GM23248 (cell line): Measurements from ENCODE around the gene SNRNP40.

ENCODE experiments used
- EZH2 ChIP-seq: fragments of 200-600 bp; sonication (generic); IDR thresholded peaks from 2 replicates; pipeline ENCODE4 v1.6.1; 2018; ENCODE audit warnings: antibody characterized with exemption, mild to moderate bottlenecking; ENCODE audit not compliant: insufficient read depth, poor library complexity, severe bottlenecking
- EZH2phosphoT487 ChIP-seq: fragments of 200-600 bp; sonication (generic); IDR thresholded peaks from 2 replicates; pipeline ENCODE4 v1.6.1; 2018; ENCODE audit warnings: antibody characterized with exemption, moderate library complexity, mild to moderate bottlenecking, low read depth; ENCODE audit not compliant: insufficient read depth

DNA sequence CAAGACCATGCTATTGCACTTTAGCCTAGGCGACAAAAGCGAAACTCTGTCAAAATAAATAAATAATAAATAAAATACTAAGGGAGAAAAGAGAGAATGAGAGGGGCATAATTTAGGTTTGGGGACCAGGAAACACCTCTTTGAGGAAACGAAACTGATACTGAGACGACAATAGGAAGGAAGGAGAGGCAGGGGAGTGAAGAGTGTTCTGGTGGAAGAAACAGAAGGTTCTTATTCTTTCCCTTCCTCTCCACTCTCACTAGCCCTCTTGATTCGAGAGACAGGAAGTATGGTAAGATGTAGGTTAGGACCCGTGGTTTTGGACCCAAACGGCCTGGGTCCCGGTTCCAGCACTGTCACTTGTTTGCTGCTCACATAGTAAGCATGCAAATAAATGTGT, 55.3 kb downstream of the SNRNP40 start:
- TF ChIP-seq EZH2 (no peak), EZH2phosphoT487 (no peak)
